Body of pancreas (tissue), 4 donors: ENCODE measurements around the gene SEMA3A. TPM values are rescaled to one million over a fixed set of nuclear protein-coding genes. Genes with fewer than 3 reads are reported as not detected.

Experiments
- ATAC-seq: fragments of 150-250 bp; one replicate; pipeline ENCODE4 v1.9.1; 2016
- DNase-seq, 4 donors: peaks; one replicate each; pipeline ENCODE4 v3.0.0-alpha.2; 2019
- H3K27ac ChIP-seq, 4 donors: fragments of 200-600 bp; sonication (generic); 1 replicate in 3 of 4; 2 replicates in 1 of 4; pipeline versions ENCODE4 v1.5.1 to v1.6.1; 2016 to 2019; ENCODE audit warnings: mild to moderate bottlenecking in 1 of 4, mixed read lengths in 1 of 4, moderate library complexity in 1 of 4
- H3K27me3 ChIP-seq, 2 donors: fragments of 200-600 bp; sonication (generic); one replicate each; pipeline ENCODE4 v1.6.0; 2016; ENCODE audit warnings: mild to moderate bottlenecking in 1 of 2
- H3K36me3 ChIP-seq, 2 donors: fragments of 200-600 bp; sonication (generic); replicated peaks in 1 of 2; 2 replicates each; pipeline ENCODE4 v1.5.1; 2016; ENCODE audit warnings: low read depth in 2 of 2; ENCODE audit not compliant: insufficient read depth in 1 of 2
- H3K4me1 ChIP-seq: fragments of 200-600 bp; sonication (generic); one replicate; pipeline ENCODE4 v1.6.0; 2016
- H3K4me3 ChIP-seq, 2 donors: fragments of 200-600 bp; sonication (generic); 1 replicate in 1 of 2; 2 replicates in 1 of 2; pipeline ENCODE4 v1.5.1; 2016 to 2019
- H3K9me3 ChIP-seq, 3 donors: fragments of 200-600 bp; sonication (generic); 1 replicate in 2 of 3; 2 replicates in 1 of 3; pipeline ENCODE4 v1.5.1; 2016
- CTCF ChIP-seq, 7 experiments: fragments of 450-650 bp in 4 of 7; fragments of 200-600 bp in 3 of 7; sonication (generic) in 3 of 7; IDR thresholded peaks; one replicate each; pipeline ENCODE4 v1.5.1; 2016 to 2019; ENCODE audit warnings: antibody characterized with exemption in 7 of 7
- POLR2A ChIP-seq, 3 donors: fragments of 450-650 bp; IDR thresholded peaks; one replicate each; pipeline ENCODE4 v1.6.1; 2016; ENCODE audit warnings: antibody characterized with exemption in 3 of 3, mild to moderate bottlenecking in 2 of 3
- WGBS, 2 donors: methylation state at CpG; one replicate each; pipeline ENCODE4 v1.1.5; 2017; 5-methylcytosine and 5-hydroxymethylcytosine counted together
- intact Hi-C: fragments of 100-400 bp; cut with DNase I; formaldehyde crosslinking; loops from one replicate; pipeline ENCODE4 v1.15.1; 2023
- total RNA-seq, 2 donors: library from RNA; depleted of rRNA; stranded (reverse); fragments of >200 nt; gene quantifications; one replicate each; pipeline ENCODE4 v1.1.0, GENCODE V29; 2016

The SEMA3A gene
- total RNA-seq, 2 donors from 2014 or later: 0.33 to 2.6 TPM

- Histone ChIP-seq H3K4me1 (no peaks in the 10 kb centered on the region), H3K36me3 (no peaks in the 10 kb centered on the region), H3K9me3 (no peaks in the 10 kb centered on the region), H3K27me3 (no peaks in the 10 kb centered on the region), H3K4me3 (no peak overlapping the region), H3K27ac (no peak overlapping the region)
- DNase-seq (no peak), ATAC-seq (no peak)
- WGBS, 2 donors: 44 to 49% methylated on average over 1 of the region's 1 CpG
- intact Hi-C loops: no loop called here
- TF ChIP-seq POLR2A (IDR thresholded peaks at IDR 0.05): no peak
- TF ChIP-seq CTCF (IDR thresholded peaks at IDR 0.05): peak in 1 of 7 experiments; percentile 16
Observed at GRCh38 chr7:83934118-83934734, 260.4 kb downstream of the SEMA3A start.

- no peak for TF ChIP-seq CTCF (IDR thresholded peaks at IDR 0.05)
- no peak for TF ChIP-seq POLR2A (IDR thresholded peaks at IDR 0.05)
- Histone ChIP-seq H3K4me3 (no peak overlapping the region), H3K27ac (no peak overlapping the region), H3K4me1 (no peaks in the 10 kb centered on the region), H3K36me3 (no peaks in the 10 kb centered on the region), H3K27me3 (no peaks in the 10 kb centered on the region), H3K9me3 (no peaks in the 10 kb centered on the region)
- 74 to 79% methylated on average over 2 of the region's 2 CpGs for WGBS, 2 donors
- no peak for DNase-seq
- ATAC-seq: no peak
- intact Hi-C loops: no loop called here
Observed at GRCh38 chr7:83931968-83932367, 262.6 kb downstream of the SEMA3A start.

GRCh38 chr7:83930262-83930661 is 264.3 kb downstream of the SEMA3A start:
- WGBS, 2 donors: 92 to 95% methylated on average over 2 of the region's 2 CpGs
- Histone ChIP-seq H3K4me3 (no peak overlapping the region), H3K27me3 (no peaks in the 10 kb centered on the region), H3K4me1 (no peaks in the 10 kb centered on the region), H3K27ac (no peak overlapping the region), H3K9me3 (no peaks in the 10 kb centered on the region), H3K36me3 (no peaks in the 10 kb centered on the region)
- TF ChIP-seq CTCF (IDR thresholded peaks at IDR 0.05) (no peak), POLR2A (IDR thresholded peaks at IDR 0.05) (no peak)
- intact Hi-C loops: no loop called here
- ATAC-seq: no peak
- no peak for DNase-seq

- Histone ChIP-seq H3K9me3 (no peaks in the 10 kb centered on the region), H3K27ac (no peak overlapping the region), H3K27me3 (no peaks in the 10 kb centered on the region), H3K36me3 (no peaks in the 10 kb centered on the region), H3K4me3 (no peak overlapping the region), H3K4me1 (no peaks in the 10 kb centered on the region)
- TF ChIP-seq CTCF (IDR thresholded peaks at IDR 0.05): no peak
- no peak for TF ChIP-seq POLR2A (IDR thresholded peaks at IDR 0.05)
- DNase-seq (no peak), ATAC-seq (no peak)
- 88% methylated on average over 1 of the region's 1 CpG for WGBS, 2 donors
- intact Hi-C loops: no loop called here
Observed at GRCh38 chr7:83925860-83926259, 268.7 kb downstream of the SEMA3A start.

GRCh38 chr7:83921941-83922607 is 272.5 kb downstream of the SEMA3A start:
- no peaks in the 10 kb centered on the region for H3K36me3 ChIP-seq
- ATAC-seq: no peak
- intact Hi-C loops: no loop called here
- WGBS, 2 donors: 34 to 38% methylated on average over 4 of the region's 4 CpGs
- H3K4me1 ChIP-seq: no peaks in the 10 kb centered on the region
- no peak overlapping the region for H3K27ac ChIP-seq
- TF ChIP-seq CTCF (IDR thresholded peaks at IDR 0.05) (no peak), POLR2A (IDR thresholded peaks at IDR 0.05) (no peak)
- no peaks in the 10 kb centered on the region for H3K9me3 ChIP-seq
- no peak for DNase-seq
- no peak overlapping the region for H3K4me3 ChIP-seq
- no peaks in the 10 kb centered on the region for H3K27me3 ChIP-seq
